Upper lobe of left lung (tissue), 6 donors: ENCODE data around the gene CUL7. TPM values are rescaled to one million over a fixed set of nuclear protein-coding genes. Genes with fewer than 3 reads are reported as not detected.

Source experiments
- ATAC-seq, 2 donors: fragments of 200-7000 bp; cut with Tn5 transposase; one replicate each; pipeline ENCODE4 v1.9.1; 2022; ENCODE audit warnings: mild to moderate bottlenecking in 2 of 2, moderate library complexity in 2 of 2; ENCODE audit not compliant: low FRiP score in 2 of 2
- DNase-seq, 2 donors: peaks; one replicate each; pipeline ENCODE4 v3.0.0-alpha.2; 2019 to 2020
- H3K27ac ChIP-seq, 4 donors: fragments of 200-600 bp; sonication (generic); one replicate each; pipeline ENCODE4 v1.5.1; 2016 to 2019
- H3K27me3 ChIP-seq, 4 donors: fragments of 200-600 bp; sonication (generic); one replicate each; pipeline ENCODE4 v1.5.1; 2017 to 2019
- H3K36me3 ChIP-seq, 4 donors: fragments of 200-600 bp; sonication (generic); one replicate each; pipeline ENCODE4 v1.5.1; 2016 to 2019
- H3K4me1 ChIP-seq, 4 donors: fragments of 200-600 bp; sonication (generic); one replicate each; pipeline ENCODE4 v1.5.1; 2018 to 2019
- H3K4me3 ChIP-seq, 4 donors: fragments of 200-600 bp; sonication (generic); one replicate each; pipeline ENCODE4 v1.5.1; 2017 to 2019; ENCODE audit warnings: mild to moderate bottlenecking in 2 of 4, moderate library complexity in 1 of 4
- H3K9me3 ChIP-seq, 4 donors: fragments of 200-600 bp; sonication (generic); one replicate each; pipeline ENCODE4 v1.5.1; 2018 to 2019
- CTCF ChIP-seq, 6 experiments: fragments of 450-650 bp in 4 of 6; fragments of 200-600 bp in 2 of 6; sonication (generic) in 2 of 6; IDR thresholded peaks; one replicate each; pipeline ENCODE4 v1.5.1; 2016 to 2019; ENCODE audit warnings: antibody characterized with exemption in 6 of 6
- EP300 ChIP-seq, 4 donors: sonication (generic); formaldehyde crosslinking; IDR thresholded peaks; one replicate each; pipeline ENCODE4 v1.5.1; 2017; ENCODE audit warnings: antibody characterized with exemption in 4 of 4, control low read depth in 2 of 4
- POLR2A ChIP-seq, 4 donors: fragments of 450-650 bp; IDR thresholded peaks; one replicate each; pipeline ENCODE4 v1.5.1; 2016 to 2017; ENCODE audit warnings: antibody characterized with exemption in 4 of 4, mild to moderate bottlenecking in 2 of 4
- POLR2AphosphoS5 ChIP-seq, 2 donors: sonication (generic); formaldehyde crosslinking; IDR thresholded peaks; one replicate each; pipeline ENCODE4 v1.5.1; 2017; ENCODE audit warnings: antibody characterized with exemption in 2 of 2
- WGBS, 2 donors: methylation state at CpG; one replicate each; pipeline ENCODE4 v1.1.5; 2017 to 2018; 5-methylcytosine and 5-hydroxymethylcytosine counted together
- total RNA-seq, 6 donors: library from RNA; depleted of rRNA in 4 of 6; stranded (reverse); fragments of >200 nt in 4 of 6; gene quantifications; one replicate each; pipeline versions ENCODE4 v1.1.0 to v1.2.1, GENCODE V29; 2016 to 2021
- donor health status: DM: no; HTN: no; CAD: no; lungs with moderate emphysema.
- donor health status: DM: no; HTN: yes; CAD: no; lungs with severe emphysema.

CUL7 gene
- total RNA-seq, 6 donors from 2014 or later = 16.0 to 35.6 (median 20.4) TPM

DNA sequence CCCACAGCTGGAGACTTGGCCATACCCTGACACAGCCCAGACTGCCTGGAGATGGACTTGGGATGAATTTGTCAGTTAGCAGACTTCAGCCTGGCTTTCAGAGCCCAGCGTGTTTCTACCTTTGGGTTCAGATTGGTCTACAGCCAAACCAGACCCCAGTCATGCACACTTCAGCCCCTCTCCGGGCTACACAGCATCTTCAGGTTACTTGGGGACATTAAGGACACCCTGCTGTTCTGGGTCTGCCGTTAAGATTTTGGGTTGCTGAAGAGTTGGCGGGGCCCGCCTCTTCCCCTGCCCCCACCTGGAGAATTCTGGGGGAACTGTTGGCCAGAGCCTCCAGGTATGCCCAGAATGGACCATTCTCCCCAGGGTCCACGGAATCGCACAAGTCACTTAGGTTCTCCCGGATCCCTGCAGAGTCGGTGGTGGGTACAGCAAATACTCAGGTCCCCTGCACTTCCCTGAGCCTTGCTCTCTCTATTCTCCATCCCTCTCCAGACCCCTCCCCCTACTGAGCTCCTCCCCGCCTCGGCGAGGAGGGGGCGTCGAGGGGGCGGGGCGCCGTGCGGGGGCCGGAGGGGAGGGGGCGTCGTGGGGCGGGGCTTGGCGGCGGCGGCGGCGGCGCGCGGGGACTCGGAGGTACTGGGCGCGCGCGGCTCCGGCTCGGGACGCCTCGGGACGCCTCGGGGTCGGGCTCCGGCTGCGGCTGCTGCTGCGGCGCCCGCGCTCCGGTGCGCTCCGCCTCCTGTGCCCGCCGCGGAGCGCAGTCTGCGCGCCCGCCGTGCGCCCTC is 22.2 kb upstream of the CUL7 start, which contains the start of gene PTK7:
PTK7 (plus strand) TSS at position 645 of the 794 bp plus-strand sequence. CDS start 175 bp downstream, outside the sequence.
- peak in 1 of 4 donors; percentile 6 for TF ChIP-seq POLR2A (IDR thresholded peaks at IDR 0.05)
- TF ChIP-seq POLR2AphosphoS5 (IDR thresholded peaks at IDR 0.05) = no peak
- TF ChIP-seq EP300 (IDR thresholded peaks at IDR 0.05) = no peak
- no peak for TF ChIP-seq CTCF (IDR thresholded peaks at IDR 0.05)
- DNase-seq = peak; percentile 47 to 94
- WGBS, 2 donors = 9% methylated on average over 24 of the region's 60 CpGs; no CpG with 5 or more reads in 1 of the 2 donors

DNA sequence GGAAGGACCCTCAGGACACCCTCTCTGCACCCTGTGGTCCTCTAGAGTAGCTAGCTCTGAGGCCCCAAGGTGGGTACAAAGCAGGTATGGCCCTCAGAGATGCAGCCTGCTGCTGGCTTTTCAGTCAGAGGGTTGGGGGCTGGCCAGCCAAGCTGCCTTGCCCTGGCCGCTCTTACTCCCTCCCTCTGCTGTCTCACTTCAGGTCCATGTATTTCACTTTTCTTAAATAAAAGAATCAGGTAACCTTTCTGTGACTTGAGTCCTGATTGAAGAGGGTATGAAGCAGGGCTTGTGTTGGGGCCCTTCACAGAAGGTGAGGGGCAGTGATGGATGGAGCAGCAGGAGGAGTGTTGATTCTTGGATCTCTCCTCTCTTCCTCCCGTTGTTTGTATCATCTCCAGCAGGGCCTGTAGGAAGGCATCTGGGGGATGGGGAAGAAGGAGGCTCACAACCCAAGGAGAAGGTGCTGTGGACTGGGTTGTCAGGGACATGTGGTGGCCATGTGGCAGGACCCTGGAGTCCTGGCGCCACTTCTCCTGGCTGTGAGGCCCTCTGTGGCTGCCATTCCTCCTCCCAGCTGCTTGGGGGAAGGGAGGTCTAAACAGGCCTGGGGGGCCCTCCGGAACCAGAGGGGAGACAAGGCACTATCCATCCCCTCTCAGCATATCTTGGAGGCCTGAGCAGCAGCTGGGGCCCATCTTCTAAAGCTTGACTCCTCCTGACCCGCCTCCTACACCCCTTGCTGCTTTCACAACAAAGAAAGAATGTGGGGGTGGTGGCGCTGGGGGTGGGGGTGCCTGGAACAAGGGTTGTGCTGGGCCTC is 21.4 kb upstream of the CUL7 start:
- Histone ChIP-seq H3K4me3 (no peak overlapping the region), H3K4me1 (peaks cover 11 to 25% (median 21%) of the 10 kb centered on the region in 4 donors), H3K36me3 (peaks cover 0 to 32% (median 4%) of the 10 kb centered on the region in 4 donors), H3K27ac (peak overlapping the region; percentile 48 to 86 (median 72)), H3K27me3 (peaks cover 0 to 10% (median 1%) of the 10 kb centered on the region in 4 donors), H3K9me3 (no peaks in the 10 kb centered on the region)
- 55 to 69% methylated on average over 4 to 6 of the region's 6 CpGs for WGBS, 2 donors
- TF ChIP-seq POLR2A (IDR thresholded peaks at IDR 0.05) = no peak
- peak in 1 of 2 donors; percentile 29 for TF ChIP-seq POLR2AphosphoS5 (IDR thresholded peaks at IDR 0.05)
- no peak for TF ChIP-seq CTCF (IDR thresholded peaks at IDR 0.05)
- TF ChIP-seq EP300 (IDR thresholded peaks at IDR 0.05) = no peak
- DNase-seq (no peak), ATAC-seq (peak; percentile 37 to 48)

More for the DNA sequence above, 22.2 kb upstream of the CUL7 start, which contains the start of gene PTK7:
- peak; percentile 64 to 73 for ATAC-seq
- Histone ChIP-seq H3K27me3 (peaks cover 0 to 10% (median 1%) of the 10 kb centered on the region in 4 donors), H3K4me1 (peaks cover 11 to 25% (median 21%) of the 10 kb centered on the region in 4 donors), H3K9me3 (no peaks in the 10 kb centered on the region), H3K4me3 (peak within 1 kb of the TSS; percentile 66 to 83 (median 69)), H3K27ac (peak within 1 kb of the TSS; percentile 48 to 86 (median 80)), H3K36me3 (peaks cover 0 to 24% (median 3%) of the 10 kb centered on the region in 4 donors)

- DNase-seq = no peak
- Histone ChIP-seq H3K4me1 (no peaks in the 10 kb centered on the region), H3K27me3 (no peaks in the 10 kb centered on the region), H3K27ac (no peak overlapping the region), H3K9me3 (no peaks in the 10 kb centered on the region), H3K4me3 (no peak overlapping the region), H3K36me3 (peaks cover 7 to 49% (median 22%) of the 10 kb centered on the region in 4 donors)
- 60 to 64% methylated on average over 6 of the region's 6 CpGs for WGBS, 2 donors
- TF ChIP-seq EP300 (IDR thresholded peaks at IDR 0.05) (no peak), CTCF (IDR thresholded peaks at IDR 0.05) (peak in 4 of 6 experiments; percentile 12 to 41 (median 28))
- ATAC-seq = peak in 1 of 2 donors; percentile 39
Observed at GRCh38 chr6:43070028-43070632, 16.5 kb upstream of the CUL7 start.

DNA sequence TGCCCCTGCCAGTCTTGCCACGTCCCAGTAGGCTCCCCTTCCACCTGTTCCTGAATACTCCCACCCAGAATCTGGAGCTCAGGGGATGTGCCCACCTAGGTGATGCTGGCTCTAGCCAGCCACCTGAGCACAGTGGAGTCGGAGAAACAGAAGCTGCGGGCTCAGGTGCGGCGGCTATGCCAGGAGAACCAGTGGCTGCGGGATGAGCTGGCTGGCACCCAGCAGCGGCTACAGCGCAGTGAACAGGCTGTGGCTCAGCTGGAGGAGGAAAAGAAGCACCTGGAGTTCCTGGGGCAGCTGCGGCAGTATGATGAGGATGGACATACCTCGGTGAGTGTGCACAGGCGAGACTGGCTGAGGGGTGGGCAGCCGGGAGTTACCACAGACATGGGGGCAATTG is 9.2 kb upstream of the CUL7 start:
- H3K36me3 ChIP-seq = peaks cover 7 to 32% (median 17%) of the 10 kb centered on the region in 4 donors
- DNase-seq (no peak), ATAC-seq (no peak)
- H3K4me3 ChIP-seq = no peak overlapping the region
- no peaks in the 10 kb centered on the region for H3K27me3 ChIP-seq
- TF ChIP-seq POLR2AphosphoS5 (IDR thresholded peaks at IDR 0.05) = no peak
- TF ChIP-seq EP300 (IDR thresholded peaks at IDR 0.05) = no peak
- no peak for TF ChIP-seq CTCF (IDR thresholded peaks at IDR 0.05)
- no peak for TF ChIP-seq POLR2A (IDR thresholded peaks at IDR 0.05)
- no peaks in the 10 kb centered on the region for H3K9me3 ChIP-seq
- WGBS, 2 donors = 96 to 97% methylated on average over 11 to 12 of the region's 12 CpGs
- no peak overlapping the region for H3K27ac ChIP-seq
- H3K4me1 ChIP-seq = peaks cover 20 to 27% (median 24%) of the 10 kb centered on the region in 4 donors
